DND-41 (cell line): ENCODE results near the gene SLC6A3.
A peak's percentile ranks its signal among the peaks of the same experiment; 100 is the strongest.

Source experiments
- CTCF ChIP-seq: IDR thresholded peaks from 2 replicates; pipeline ENCODE4 v1.5.1; 2012; ENCODE audit warnings: borderline replicate concordance, low read length, moderate library complexity, mild to moderate bottlenecking; ENCODE audit not compliant: poor library complexity, severe bottlenecking; ENCODE audit errors: extremely low read depth
- EZH2 ChIP-seq: IDR thresholded peaks from 3 replicates; pipeline ENCODE4 v1.6.1; 2012; ENCODE audit warnings: borderline replicate concordance, low read depth, mild to moderate bottlenecking, moderate library complexity, low read length, inconsistent platforms; ENCODE audit not compliant: severe bottlenecking

- TF ChIP-seq CTCF (peak; percentile 9), EZH2 (no peak)
Observed at GRCh38 chr5:1385395-1386273, 59.6 kb downstream of the SLC6A3 start.
